Measurements from ENCODE around the gene HIGD1B.

HIGD1B gene

DNA sequence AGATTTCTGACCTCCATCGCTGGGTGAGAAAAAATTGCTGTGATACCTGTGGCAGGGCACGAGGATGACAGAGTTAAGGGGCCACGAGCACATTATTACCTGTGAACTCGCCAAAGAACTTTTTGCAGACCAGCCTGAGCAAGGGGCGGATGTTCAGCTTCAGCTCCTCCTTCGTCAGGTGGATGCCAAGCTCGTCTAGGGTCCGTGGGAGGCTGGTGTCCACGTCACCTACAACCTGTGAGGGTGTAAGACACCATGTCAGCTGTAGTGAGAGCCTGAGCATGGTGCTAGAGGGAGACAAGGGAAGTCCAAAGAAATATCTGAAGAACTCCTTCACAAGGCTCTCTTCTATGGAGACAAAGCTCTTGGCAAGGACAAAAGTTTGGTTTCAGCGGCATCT, 17.1 kb downstream of the HIGD1B start:
- Histone ChIP-seq H3K4me1 (ENCODE audit: insufficient read depth, poor library complexity, severe bottlenecking) (no peaks in the 10 kb centered on the region), H3K36me3 (ENCODE audit: low read depth) (peaks cover 95% of the 10 kb centered on the region), H3K4me3 (ENCODE audit: severe bottlenecking) (no peak overlapping the region), H3K27me3 (ENCODE audit: insufficient read depth, poor library complexity, severe bottlenecking) (no peaks in the 10 kb centered on the region), H3K9me3 (ENCODE audit: severe bottlenecking) (no peaks in the 10 kb centered on the region), H3K27ac (ENCODE audit: poor library complexity, severe bottlenecking) (no peak overlapping the region)
- no peak for DNase-seq (ENCODE audit: low spot score)
- TF ChIP-seq, protein P1, sequence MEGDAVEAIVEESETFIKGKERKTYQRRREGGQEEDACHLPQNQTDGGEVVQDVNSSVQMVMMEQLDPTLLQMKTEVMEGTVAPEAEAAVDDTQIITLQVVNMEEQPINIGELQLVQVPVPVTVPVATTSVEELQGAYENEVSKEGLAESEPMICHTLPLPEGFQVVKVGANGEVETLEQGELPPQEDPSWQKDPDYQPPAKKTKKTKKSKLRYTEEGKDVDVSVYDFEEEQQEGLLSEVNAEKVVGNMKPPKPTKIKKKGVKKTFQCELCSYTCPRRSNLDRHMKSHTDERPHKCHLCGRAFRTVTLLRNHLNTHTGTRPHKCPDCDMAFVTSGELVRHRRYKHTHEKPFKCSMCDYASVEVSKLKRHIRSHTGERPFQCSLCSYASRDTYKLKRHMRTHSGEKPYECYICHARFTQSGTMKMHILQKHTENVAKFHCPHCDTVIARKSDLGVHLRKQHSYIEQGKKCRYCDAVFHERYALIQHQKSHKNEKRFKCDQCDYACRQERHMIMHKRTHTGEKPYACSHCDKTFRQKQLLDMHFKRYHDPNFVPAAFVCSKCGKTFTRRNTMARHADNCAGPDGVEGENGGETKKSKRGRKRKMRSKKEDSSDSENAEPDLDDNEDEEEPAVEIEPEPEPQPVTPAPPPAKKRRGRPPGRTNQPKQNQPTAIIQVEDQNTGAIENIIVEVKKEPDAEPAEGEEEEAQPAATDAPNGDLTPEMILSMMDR (IDR thresholded peaks at IDR 0.05; ENCODE audit: poor library complexity, severe bottlenecking) = no peak
- ATAC-seq (ENCODE audit: low read depth) = no peak

- TF ChIP-seq, protein P1 (IDR thresholded peaks at IDR 0.05; ENCODE audit: poor library complexity, severe bottlenecking) = peak; percentile 86
- ATAC-seq (ENCODE audit: low read depth) = peak; percentile 79
- Histone ChIP-seq H3K4me1 (ENCODE audit: insufficient read depth, poor library complexity, severe bottlenecking) (no peaks in the 10 kb centered on the region), H3K27ac (ENCODE audit: poor library complexity, severe bottlenecking) (no peak overlapping the region), H3K27me3 (ENCODE audit: insufficient read depth, poor library complexity, severe bottlenecking) (no peaks in the 10 kb centered on the region), H3K9me3 (ENCODE audit: severe bottlenecking) (no peaks in the 10 kb centered on the region), H3K4me3 (ENCODE audit: severe bottlenecking) (no peak overlapping the region), H3K36me3 (ENCODE audit: low read depth) (peaks cover 95% of the 10 kb centered on the region)
- DNase-seq (ENCODE audit: low spot score) = no peak
Measured at GRCh38 chr17:44865231-44865660, 17.6 kb downstream of the HIGD1B start.

GRCh38 chr17:44865931-44866330, 18.2 kb downstream of the HIGD1B start:
- Histone ChIP-seq H3K27ac (ENCODE audit: poor library complexity, severe bottlenecking) (no peak overlapping the region), H3K4me1 (ENCODE audit: insufficient read depth, poor library complexity, severe bottlenecking) (no peaks in the 10 kb centered on the region), H3K27me3 (ENCODE audit: insufficient read depth, poor library complexity, severe bottlenecking) (no peaks in the 10 kb centered on the region), H3K9me3 (ENCODE audit: severe bottlenecking) (no peaks in the 10 kb centered on the region), H3K4me3 (ENCODE audit: severe bottlenecking) (no peak overlapping the region), H3K36me3 (ENCODE audit: low read depth) (peaks cover 95% of the 10 kb centered on the region)
- ATAC-seq (ENCODE audit: low read depth) = no peak
- TF ChIP-seq, protein P1 (IDR thresholded peaks at IDR 0.05; ENCODE audit: poor library complexity, severe bottlenecking) = no peak
- no peak for DNase-seq (ENCODE audit: low spot score)

DNA sequence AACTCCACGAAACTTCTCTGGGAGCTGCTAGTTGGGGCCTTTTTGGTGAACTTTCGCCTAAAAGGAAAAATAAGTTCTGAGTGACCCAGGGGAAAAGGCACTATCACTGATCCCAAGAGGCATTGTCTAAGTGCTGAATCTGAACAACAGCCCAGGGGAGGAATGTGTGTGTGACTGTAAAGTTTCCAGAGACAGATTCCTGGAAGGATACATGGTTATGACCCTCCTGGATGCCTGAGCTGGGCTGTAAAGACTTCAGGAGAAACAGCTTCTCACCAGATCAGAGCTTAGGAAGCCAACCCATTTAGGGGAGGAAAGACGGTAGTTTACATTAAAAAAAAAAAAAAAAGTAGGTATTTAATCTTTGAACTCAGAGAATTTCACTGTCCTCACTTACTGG, 20.2 kb downstream of the HIGD1B start:
- DNase-seq (ENCODE audit: low spot score) (no peak), ATAC-seq (ENCODE audit: low read depth) (no peak)
- Histone ChIP-seq H3K27ac (ENCODE audit: poor library complexity, severe bottlenecking) (no peak overlapping the region), H3K4me3 (ENCODE audit: severe bottlenecking) (no peak overlapping the region), H3K36me3 (ENCODE audit: low read depth) (peaks cover 96% of the 10 kb centered on the region), H3K9me3 (ENCODE audit: severe bottlenecking) (no peaks in the 10 kb centered on the region), H3K27me3 (ENCODE audit: insufficient read depth, poor library complexity, severe bottlenecking) (no peaks in the 10 kb centered on the region), H3K4me1 (ENCODE audit: insufficient read depth, poor library complexity, severe bottlenecking) (no peaks in the 10 kb centered on the region)
- TF ChIP-seq, protein P1 (IDR thresholded peaks at IDR 0.05; ENCODE audit: poor library complexity, severe bottlenecking) = no peak

- ATAC-seq (ENCODE audit: low read depth) (no peak), DNase-seq (ENCODE audit: low spot score) (no peak)
- Histone ChIP-seq H3K36me3 (ENCODE audit: low read depth) (peaks cover 94% of the 10 kb centered on the region), H3K27me3 (ENCODE audit: insufficient read depth, poor library complexity, severe bottlenecking) (no peaks in the 10 kb centered on the region), H3K4me3 (ENCODE audit: severe bottlenecking) (no peak overlapping the region), H3K9me3 (ENCODE audit: severe bottlenecking) (no peaks in the 10 kb centered on the region), H3K27ac (ENCODE audit: poor library complexity, severe bottlenecking) (no peak overlapping the region), H3K4me1 (ENCODE audit: insufficient read depth, poor library complexity, severe bottlenecking) (no peaks in the 10 kb centered on the region)
- TF ChIP-seq, protein P1 (IDR thresholded peaks at IDR 0.05; ENCODE audit: poor library complexity, severe bottlenecking) = no peak
Measured at GRCh38 chr17:44871556-44871955, 23.9 kb downstream of the HIGD1B start.
